Fibroblast of lung (primary cell): Measurements from ENCODE around the gene LSM7. TPM values are rescaled to one million over a fixed set of nuclear protein-coding genes. Genes with fewer than 3 reads are reported as not detected.

ENCODE experiments used
- DNase-seq, 2 donors: peaks; one replicate each; pipeline versions ENCODE4 v3.0.0 to v3.0.0-alpha.2; 2010; ENCODE audit warnings: low read depth in 2 of 2
- H2AFZ ChIP-seq: 2 replicates; pipeline ENCODE4 v1.5.1; 2012; ENCODE audit warnings: low read length, control low read depth, inconsistent platforms
- H3K27ac ChIP-seq: 2 replicates; pipeline ENCODE4 v1.5.1; 2011; ENCODE audit warnings: low read length, control low read depth; ENCODE audit not compliant: insufficient read depth
- H3K27me3 ChIP-seq: 2 replicates; pipeline ENCODE4 v1.5.1; 2011; ENCODE audit warnings: mild to moderate bottlenecking, low read length; ENCODE audit not compliant: control insufficient read depth, insufficient read depth
- H3K36me3 ChIP-seq: 2 replicates; pipeline ENCODE4 v1.5.1; 2011; ENCODE audit warnings: low read length; ENCODE audit not compliant: control insufficient read depth, insufficient read depth
- H3K4me1 ChIP-seq: 2 replicates; pipeline ENCODE4 v1.5.1; 2011; ENCODE audit warnings: low read length; ENCODE audit not compliant: control insufficient read depth, insufficient read depth; ENCODE audit errors: extremely low read depth
- H3K4me2 ChIP-seq: 2 replicates; pipeline ENCODE4 v1.5.1; 2011; ENCODE audit warnings: low read length, control low read depth; ENCODE audit not compliant: insufficient read depth; ENCODE audit errors: extremely low read depth
- H3K4me3 ChIP-seq, 4 experiments: fragments of 200-600 bp in 1 of 4; sonication (generic) in 1 of 4; replicated peaks in 1 of 4; 2 replicates each; pipeline ENCODE4 v1.5.1; 2011 to 2016; ENCODE audit warnings: low read length in 4 of 4, low read depth in 3 of 4, mild to moderate bottlenecking in 3 of 4, control low read depth in 2 of 4, inconsistent platforms in 1 of 4, mixed read lengths in 1 of 4; ENCODE audit not compliant: insufficient read depth in 1 of 4; ENCODE audit errors: control extremely low read depth in 1 of 4
- H3K79me2 ChIP-seq: 2 replicates; pipeline ENCODE4 v1.5.1; 2012; ENCODE audit warnings: mild to moderate bottlenecking, low read length, inconsistent platforms; ENCODE audit not compliant: control insufficient read depth, insufficient read depth
- H3K9ac ChIP-seq: 2 replicates; pipeline ENCODE4 v1.5.1; 2011; ENCODE audit warnings: mild to moderate bottlenecking, low read length, control low read depth; ENCODE audit not compliant: insufficient read depth
- H3K9me3 ChIP-seq: 2 replicates; pipeline ENCODE4 v1.5.1; 2012; ENCODE audit warnings: low read depth, low read length; ENCODE audit not compliant: control insufficient read depth, insufficient read depth
- H4K20me1 ChIP-seq: 2 replicates; pipeline ENCODE4 v1.5.1; 2011; ENCODE audit warnings: low read length; ENCODE audit not compliant: control insufficient read depth, insufficient read depth; ENCODE audit errors: extremely low read depth
- CTCF ChIP-seq, 2 donors: IDR thresholded peaks in 1 of 2; conservative IDR thresholded peaks in 1 of 2; 1 replicate in 1 of 2; 2 replicates in 1 of 2; pipeline ENCODE4 v1.5.1; 2011 to 2012; ENCODE audit warnings: low read length in 2 of 2, control low read depth in 1 of 2, inconsistent platforms in 1 of 2, low read depth in 1 of 2, mild to moderate bottlenecking in 1 of 2
- EZH2 ChIP-seq: IDR thresholded peaks from 2 replicates; pipeline ENCODE4 v1.5.1; 2012; ENCODE audit warnings: low read length, control low read depth, mild to moderate bottlenecking; ENCODE audit errors: missing control alignments
- polyA plus RNA-seq, 2 donors: library from polyadenylated mRNA; depleted of rRNA in 1 of 2; stranded (reverse) in 1 of 2; unstranded in 1 of 2; fragments of >200 nt; gene quantifications; 2 replicates each; pipeline ENCODE4 v1.2.1, GENCODE V29; 2011 to 2012; ENCODE audit warnings: missing spikeins in 1 of 2
- total RNA-seq: library from RNA; depleted of rRNA; stranded (reverse); fragments of >200 nt; gene quantifications from 2 replicates; pipeline ENCODE4 v1.2.1, GENCODE V29; 2014

Gene LSM7
- total and polyA plus RNA-seq, 2 donors (not counting 1 experiment from before 2014, with no cell fraction given): 43.1 to 182 TPM

DNA sequence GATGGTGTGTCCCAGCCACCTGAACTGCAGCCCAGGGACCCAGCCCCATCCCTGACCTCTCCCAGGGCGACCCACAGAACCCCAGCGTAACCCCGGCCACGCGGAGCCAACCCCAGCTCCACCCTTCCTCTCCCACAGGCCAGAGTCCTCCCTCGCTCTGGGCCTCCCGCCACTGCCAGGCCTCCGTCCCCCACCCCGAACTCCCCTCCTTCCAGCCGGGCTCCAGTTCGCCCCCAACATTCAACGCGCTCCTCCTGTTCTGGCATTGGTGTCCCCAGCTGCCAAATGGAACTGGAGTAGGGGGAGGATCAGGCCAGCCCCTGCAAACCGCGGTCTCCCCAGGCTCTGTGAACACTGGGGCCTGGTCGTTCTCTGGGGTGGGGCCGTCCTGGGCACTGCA, 27.9 kb downstream of the LSM7 start:
- DNase-seq: no peak
- Histone ChIP-seq H3K9me3 (no peaks in the 10 kb centered on the region), H3K36me3 (no peaks in the 10 kb centered on the region), H2AFZ (no peak overlapping the region), H4K20me1 (no peaks in the 10 kb centered on the region), H3K27me3 (peaks cover 14% of the 10 kb centered on the region), H3K27ac (no peak overlapping the region), H3K4me2 (no peak overlapping the region), H3K9ac (no peak overlapping the region), H3K4me3 (no peak overlapping the region), H3K4me1 (no peaks in the 10 kb centered on the region), H3K79me2 (no peaks in the 10 kb centered on the region)
- no peak for TF ChIP-seq EZH2
- TF ChIP-seq CTCF (conservative IDR thresholded peaks at IDR 0.05 in 1 of 2, IDR thresholded peaks at IDR 0.05 in 1 of 2; ENCODE audit: low read depth in 1 of 2, low read length in 2 of 2): no peak

GRCh38 chr19:2296141-2296540, 32.2 kb downstream of the LSM7 start:
- no peak for TF ChIP-seq CTCF (conservative IDR thresholded peaks at IDR 0.05 in 1 of 2, IDR thresholded peaks at IDR 0.05 in 1 of 2; ENCODE audit: low read depth in 1 of 2, low read length in 2 of 2)
- no peak for TF ChIP-seq EZH2
- Histone ChIP-seq H3K9me3 (no peaks in the 10 kb centered on the region), H3K4me2 (no peak overlapping the region), H3K4me1 (peaks cover 4% of the 10 kb centered on the region), H3K4me3 (no peak overlapping the region), H3K27ac (no peak overlapping the region), H4K20me1 (no peaks in the 10 kb centered on the region), H2AFZ (no peak overlapping the region), H3K27me3 (peaks cover 8% of the 10 kb centered on the region), H3K79me2 (no peaks in the 10 kb centered on the region), H3K36me3 (no peaks in the 10 kb centered on the region), H3K9ac (no peak overlapping the region)
- no peak for DNase-seq

DNA sequence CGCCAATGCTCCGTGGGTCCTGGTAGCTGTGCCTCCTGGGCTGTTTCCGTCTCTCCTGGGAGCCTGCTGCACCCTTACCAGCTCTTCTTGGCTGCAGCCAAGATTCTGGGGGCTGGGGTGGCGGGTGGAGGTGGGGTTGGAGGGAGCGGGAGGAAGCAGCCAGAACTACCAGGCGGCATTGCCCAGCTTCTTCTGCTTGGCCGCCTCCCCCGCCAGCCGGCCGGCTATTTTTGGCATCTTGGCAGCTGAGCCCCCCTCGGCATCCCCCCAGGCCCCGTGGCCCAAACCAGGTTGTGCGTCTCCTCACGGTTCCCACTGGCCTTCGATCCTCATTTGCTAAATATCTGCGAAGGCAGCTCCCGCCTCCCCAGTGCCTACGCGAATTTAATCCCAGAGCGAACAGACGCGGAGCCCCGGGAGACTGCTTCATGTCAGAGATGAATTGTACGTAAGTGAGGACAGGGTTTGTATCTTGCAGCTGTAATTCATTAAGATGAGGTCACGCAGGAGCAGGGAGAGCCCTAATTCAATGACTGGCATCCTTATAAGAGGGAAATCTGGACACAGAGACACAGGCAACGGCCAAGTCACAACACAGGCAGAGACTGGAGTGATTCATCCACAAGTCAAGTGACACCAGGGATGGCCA, 33.6 kb downstream of the LSM7 start:
- peak overlapping the region; percentile 64 for H3K4me2 ChIP-seq
- TF ChIP-seq EZH2: no peak
- no peak for TF ChIP-seq CTCF (conservative IDR thresholded peaks at IDR 0.05 in 1 of 2, IDR thresholded peaks at IDR 0.05 in 1 of 2; ENCODE audit: low read depth in 1 of 2, low read length in 2 of 2)
- no peak overlapping the region for H3K9ac ChIP-seq

More for the DNA sequence above, 33.6 kb downstream of the LSM7 start:
- peak; percentile 55 to 59 for DNase-seq
- Histone ChIP-seq H3K9me3 (no peaks in the 10 kb centered on the region), H3K79me2 (no peaks in the 10 kb centered on the region), H4K20me1 (no peaks in the 10 kb centered on the region), H2AFZ (no peak overlapping the region), H3K27me3 (peaks cover 21% of the 10 kb centered on the region), H3K36me3 (no peaks in the 10 kb centered on the region), H3K27ac (no peak overlapping the region), H3K4me3 (no peak overlapping the region), H3K4me1 (peaks cover 4% of the 10 kb centered on the region)
